ENCODE measurements around the gene QDPR. TPM values are rescaled to one million over a fixed set of nuclear protein-coding genes. Genes with fewer than 3 reads are reported as not detected.
"Not testable (repeated sequence)": the region's sequence is repeated elsewhere in the genome, so short reads cannot be mapped to it uniquely, and the experiment has no call there.

Gene QDPR
- 70.7 and 75.4 TPM in 2 replicates for total RNA-seq (2014; rRNA removed; shearing (Covaris generic))

DNA sequence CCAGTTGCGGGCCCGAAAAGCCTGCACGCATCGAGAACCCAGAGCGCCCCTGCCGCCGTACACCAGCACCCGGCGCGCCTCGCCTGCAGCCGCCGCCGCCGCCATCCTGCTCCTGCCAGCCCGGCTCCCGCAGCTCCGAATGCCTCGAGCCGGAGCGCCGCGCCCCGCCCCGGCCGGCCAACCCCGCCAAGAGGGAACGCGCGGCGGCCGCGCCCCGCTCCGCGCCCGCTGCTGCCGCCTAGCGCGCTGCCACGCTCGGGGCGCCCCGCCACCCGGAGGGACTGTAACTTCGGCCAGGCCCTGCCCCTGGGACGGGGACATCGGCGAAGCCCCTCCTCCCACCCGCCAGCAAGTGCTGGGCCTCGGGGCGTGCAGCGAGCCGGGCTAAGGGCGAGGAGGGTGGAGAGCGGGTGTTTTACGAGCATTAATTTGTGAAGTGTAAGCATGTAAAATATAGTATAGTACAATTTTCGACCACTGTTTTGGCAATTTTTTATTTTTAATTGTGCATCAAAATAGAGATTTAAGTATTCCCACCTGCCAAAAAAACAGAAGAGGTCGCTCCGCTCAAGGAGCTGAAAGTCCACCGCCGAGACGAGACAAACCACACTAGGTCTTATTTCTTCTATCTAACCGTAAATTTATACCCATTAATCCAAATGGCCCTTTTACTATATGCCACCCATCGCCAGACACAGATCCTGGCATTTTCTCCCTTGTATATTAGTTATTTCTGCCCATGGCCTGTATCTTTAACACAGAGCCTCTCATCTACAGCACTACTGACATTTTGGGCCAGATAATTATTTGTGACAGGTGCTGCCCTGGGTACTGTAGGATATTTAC lies at the start of gene QDPR:
Gene QDPR, minus strand, starts transcription at position 141 of the 846 bp plus-strand sequence. Its CDS starts 36 bp downstream, at position 105.
- in situ Hi-C loops (cut with HindIII; ENCODE audit: low sequenced_read_pairs): no loop called here
- peak; percentile 72 for DNase-seq (ENCODE audit: low spot score)

DNA sequence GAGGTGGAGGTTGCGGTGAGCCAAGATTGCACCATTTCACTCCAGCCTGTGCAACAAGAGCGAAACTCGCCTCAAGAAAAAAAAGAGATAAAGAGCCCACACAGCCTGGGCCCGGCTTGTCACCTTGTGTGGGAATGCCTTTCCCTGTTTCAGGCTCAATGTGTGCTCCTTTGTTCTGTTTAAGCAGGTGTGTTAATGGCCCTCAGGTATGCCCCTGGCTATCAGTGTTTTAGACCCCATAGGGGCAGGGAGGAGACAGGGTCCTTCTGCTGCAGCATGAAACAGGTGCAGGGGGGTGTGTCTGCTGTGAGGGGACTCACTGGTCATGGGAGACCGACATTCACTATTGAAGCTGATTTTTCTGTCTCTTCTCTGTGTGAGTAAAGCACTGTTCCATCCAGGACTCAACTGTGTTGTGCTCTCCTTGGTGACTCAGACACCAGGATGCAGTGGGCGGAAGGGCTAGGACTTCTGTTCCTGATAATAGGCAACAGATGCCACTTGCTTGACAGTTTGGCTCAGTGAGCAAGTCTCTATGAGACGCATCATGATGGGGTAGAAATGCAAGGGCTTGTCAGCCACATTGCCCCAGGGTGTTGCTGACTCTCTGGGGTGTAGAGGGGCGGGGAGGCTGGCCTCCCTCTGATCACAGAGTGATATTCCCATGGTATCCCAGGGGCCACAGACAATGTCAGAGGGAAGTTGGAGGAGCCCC lies 49.5 kb upstream of the QDPR start:
- in situ Hi-C loops (cut with HindIII; ENCODE audit: low sequenced_read_pairs): no loop called here
- DNase-seq (ENCODE audit: low spot score): peak; percentile 43

DNA sequence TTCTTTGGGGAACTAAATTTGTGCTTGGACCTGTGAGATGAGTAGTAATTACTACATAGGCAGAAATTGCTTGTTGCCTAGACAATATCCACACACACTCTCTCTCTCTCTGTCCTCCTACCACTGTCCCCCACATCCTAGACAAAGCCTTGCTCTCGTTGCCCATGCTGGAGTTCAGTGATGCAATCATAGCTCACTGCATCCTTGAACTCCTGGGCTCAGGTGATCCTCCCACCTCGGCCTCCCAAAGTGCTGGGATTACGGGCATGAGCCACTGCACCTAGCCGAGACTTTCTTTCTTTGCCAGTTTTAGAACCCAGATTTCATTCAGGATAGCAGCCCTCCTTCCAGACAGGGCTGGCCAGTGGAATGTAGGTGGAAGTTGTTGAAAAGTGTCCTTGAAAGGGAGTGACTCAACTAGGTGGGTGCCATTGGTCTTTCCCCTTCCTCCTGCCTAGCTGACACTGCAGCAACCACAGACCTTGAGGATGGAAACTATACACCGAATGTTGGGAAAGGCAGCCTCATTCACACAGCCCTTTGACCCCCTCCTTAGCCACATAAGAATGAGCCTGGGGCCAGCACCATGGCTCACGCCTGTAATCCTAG lies 48.3 kb upstream of the QDPR start:
- DNase-seq (ENCODE audit: low spot score): no peak
- in situ Hi-C loops (cut with HindIII; ENCODE audit: low sequenced_read_pairs): no loop called here

DNA sequence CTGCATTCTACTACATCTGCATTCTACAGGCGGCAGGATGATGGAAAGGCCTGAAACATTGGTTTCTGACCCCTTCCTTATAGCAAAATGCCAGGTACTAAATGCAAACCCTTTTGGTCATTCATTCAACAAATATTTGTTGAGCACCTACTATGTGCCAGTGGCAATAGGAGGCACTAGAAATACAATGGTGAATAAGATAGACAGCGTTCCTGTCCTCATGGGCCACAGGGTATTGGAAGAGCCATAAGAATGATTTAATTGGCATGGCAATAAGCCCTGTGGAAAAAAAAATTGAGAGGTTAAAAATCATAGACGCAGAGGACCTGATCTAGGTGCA lies 47.8 kb upstream of the QDPR start:
- no peak for DNase-seq (ENCODE audit: low spot score)
- in situ Hi-C loops (cut with HindIII; ENCODE audit: low sequenced_read_pairs): no loop called here

DNA sequence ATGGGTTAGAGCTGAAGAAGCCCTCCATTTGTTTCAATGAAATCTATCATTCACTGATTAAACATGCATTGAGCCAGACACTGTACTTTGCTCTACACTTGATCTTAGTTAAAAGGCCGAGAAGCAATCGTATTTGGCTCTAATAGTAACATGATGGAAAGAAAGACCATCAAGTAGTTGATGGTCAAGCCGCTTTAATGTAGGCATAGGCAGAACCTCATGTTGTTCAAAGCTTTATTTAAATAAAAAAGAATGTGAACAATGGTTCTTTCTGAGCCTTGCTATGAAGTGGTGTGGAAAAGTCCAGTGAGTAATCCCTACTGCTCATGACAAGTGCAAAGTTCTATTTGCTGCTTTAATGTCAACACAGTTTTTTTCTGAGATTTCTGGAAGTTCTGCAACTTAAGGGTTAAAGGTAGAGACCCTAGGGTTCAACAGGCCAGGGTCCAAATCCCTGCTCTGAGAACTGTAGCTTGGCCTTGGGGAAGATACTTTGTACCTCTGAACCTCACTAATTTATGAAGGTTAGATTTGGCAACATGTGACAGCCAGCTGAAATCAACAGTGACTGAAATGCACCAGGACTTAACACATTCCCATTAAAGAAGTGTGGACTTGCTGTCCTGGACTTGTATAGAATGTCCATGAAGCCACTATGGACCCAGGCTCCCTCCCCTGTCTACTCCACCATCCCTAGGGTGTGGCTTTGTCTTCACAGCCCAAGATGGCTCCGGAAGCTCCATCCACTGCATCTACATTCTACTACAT lies 47.2 kb upstream of the QDPR start:
- in situ Hi-C loops (cut with HindIII; ENCODE audit: low sequenced_read_pairs): no loop called here
- DNase-seq (ENCODE audit: low spot score): no peak

DNA sequence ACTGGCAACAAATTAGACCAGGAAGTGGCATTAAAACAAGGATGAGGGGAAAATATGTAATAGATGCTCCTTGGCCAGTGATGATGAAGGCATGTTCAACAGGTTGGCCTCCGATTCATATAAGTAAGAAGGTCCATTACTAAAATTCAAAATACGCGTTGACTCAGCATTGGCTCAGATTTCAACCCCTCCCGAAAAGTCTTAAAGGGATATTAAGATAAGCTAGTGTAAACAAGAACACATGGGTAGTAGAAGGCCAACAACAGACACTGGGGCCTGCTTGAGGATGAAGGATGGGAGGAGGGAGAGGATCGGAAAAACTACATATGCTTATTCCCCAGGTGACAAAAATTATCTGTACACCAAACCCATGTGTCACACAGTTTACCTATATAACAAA lies 46.0 kb upstream of the QDPR start:
- DNase-seq (ENCODE audit: low spot score): no peak
- in situ Hi-C loops (cut with HindIII; ENCODE audit: low sequenced_read_pairs): no loop called here

DNA sequence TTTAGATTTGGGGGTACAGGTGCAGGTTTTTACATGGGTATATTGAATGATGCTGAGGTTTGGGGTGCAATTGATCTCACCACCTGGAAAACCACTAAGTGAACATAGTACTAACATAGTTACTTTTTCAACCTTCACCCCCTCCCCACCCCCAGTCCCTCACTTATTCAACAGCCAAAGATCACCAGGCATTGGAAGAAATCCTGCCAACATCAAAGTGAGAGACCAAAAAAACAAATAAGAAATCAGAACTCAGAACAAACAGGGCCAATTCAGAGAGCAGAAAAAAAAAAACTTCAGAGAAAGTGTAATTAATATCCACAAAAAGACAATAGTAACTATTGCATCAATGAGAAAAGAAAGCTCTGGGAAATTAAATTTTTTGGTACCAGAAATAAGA lies 44.6 kb upstream of the QDPR start:
- DNase-seq (ENCODE audit: low spot score): no peak
- in situ Hi-C loops (cut with HindIII; ENCODE audit: low sequenced_read_pairs): no loop called here

DNA sequence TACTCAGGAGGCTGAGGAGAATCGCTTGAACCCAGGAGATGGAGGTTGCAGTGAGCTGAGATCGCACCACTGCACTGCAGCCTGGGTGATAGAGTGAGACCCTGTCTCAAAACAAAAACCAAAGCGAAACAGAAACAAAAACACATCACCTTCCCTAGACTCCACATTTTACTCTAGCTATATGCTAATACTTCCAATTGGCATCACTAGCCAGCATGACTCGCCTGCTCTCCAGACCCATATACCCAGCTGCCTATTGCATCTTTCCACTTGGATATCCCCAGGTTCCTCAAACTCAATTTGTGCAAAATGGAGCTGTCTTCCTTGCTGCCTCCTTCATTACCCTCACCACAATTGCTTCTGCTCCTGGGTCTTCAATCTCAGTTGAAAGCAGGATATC lies 42.7 kb upstream of the QDPR start:
- no peak for DNase-seq (ENCODE audit: low spot score)
- in situ Hi-C loops (cut with HindIII; ENCODE audit: low sequenced_read_pairs): no loop called here

DNA sequence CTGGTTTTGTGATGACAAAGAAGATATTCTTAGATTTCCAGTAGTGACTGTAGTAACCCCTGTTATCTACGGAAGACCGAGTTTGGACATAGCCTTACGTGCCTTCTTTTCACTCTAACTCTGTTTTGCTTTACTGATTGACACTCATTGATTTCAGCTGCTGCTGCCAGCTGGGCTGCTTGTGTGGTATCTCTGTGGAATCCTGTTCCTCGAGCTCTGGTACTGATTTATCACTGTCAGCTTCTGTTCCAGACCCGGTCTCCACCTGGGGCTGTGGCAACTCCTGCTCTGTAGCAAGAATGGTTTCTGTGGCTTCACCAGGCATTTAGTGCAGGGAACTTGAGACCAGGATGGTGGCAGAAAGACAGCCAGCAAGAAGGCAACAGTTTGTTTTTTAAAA lies 40.5 kb upstream of the QDPR start:
- in situ Hi-C loops (cut with HindIII; ENCODE audit: low sequenced_read_pairs): no loop called here
- DNase-seq (ENCODE audit: low spot score): no peak

DNA sequence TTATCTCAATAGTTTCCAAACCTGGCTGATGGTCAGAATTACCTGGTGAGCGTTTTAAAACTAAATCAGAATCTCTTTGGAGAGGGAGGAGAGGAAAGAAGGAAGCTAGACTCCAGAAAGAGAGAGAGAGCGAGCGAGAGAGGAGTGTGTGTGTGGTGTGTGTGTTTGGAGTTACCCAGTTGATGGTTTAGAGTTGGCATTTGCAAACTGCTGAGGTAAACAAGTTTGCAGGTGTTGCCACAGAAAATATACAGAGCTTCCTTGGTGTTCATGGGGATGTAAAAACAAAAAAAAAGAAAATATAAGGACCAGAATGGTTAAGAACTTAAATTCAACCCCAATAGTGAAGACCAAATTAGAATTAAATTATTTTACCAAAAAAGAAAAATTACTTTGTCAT lies 38.7 kb upstream of the QDPR start:
- in situ Hi-C loops (cut with HindIII; ENCODE audit: low sequenced_read_pairs): no loop called here
- DNase-seq (ENCODE audit: low spot score): no peak

DNA sequence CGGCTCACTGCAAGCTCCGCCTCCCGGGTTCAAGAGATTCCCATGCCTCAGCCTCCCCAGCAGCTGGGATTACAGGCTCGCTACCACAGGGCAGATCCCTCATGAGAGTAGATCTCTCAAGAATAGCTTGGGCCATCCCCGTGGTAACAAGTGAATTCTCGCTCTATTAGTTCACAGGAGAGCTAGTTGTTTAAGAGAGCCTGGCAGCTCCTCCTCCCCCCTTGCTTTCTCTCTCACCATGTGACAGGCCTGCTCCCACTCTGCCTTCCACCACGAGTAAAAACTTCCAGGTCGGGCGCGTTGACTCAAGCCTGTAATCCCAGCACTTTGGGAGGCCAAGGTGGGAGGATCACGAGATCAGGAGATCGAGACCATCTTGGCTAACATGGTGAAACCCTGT lies 34.8 kb upstream of the QDPR start:
- in situ Hi-C loops (cut with HindIII; ENCODE audit: low sequenced_read_pairs): no loop called here
- DNase-seq (ENCODE audit: low spot score): no peak

DNA sequence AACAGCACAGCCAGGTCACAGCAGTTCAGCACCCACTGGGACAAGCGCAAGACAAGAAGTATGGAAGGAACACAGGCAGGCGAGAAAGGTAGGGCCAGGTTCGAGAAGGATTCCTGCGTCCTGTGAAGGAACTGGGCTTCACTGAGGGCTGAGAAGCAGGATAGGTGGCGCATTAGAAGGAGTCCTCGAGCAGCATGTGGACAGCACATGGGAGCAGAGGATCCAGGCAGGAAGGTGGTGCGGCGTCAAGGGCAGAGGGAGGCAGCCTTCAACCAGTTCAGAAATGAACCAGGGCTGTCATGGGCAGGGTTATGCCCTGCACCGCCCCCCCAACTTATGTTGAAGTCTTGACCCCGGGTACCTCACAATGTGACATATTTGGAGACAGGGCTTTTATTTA lies 34.3 kb upstream of the QDPR start:
- DNase-seq (ENCODE audit: low spot score): no peak
- in situ Hi-C loops (cut with HindIII; ENCODE audit: low sequenced_read_pairs): no loop called here

DNA sequence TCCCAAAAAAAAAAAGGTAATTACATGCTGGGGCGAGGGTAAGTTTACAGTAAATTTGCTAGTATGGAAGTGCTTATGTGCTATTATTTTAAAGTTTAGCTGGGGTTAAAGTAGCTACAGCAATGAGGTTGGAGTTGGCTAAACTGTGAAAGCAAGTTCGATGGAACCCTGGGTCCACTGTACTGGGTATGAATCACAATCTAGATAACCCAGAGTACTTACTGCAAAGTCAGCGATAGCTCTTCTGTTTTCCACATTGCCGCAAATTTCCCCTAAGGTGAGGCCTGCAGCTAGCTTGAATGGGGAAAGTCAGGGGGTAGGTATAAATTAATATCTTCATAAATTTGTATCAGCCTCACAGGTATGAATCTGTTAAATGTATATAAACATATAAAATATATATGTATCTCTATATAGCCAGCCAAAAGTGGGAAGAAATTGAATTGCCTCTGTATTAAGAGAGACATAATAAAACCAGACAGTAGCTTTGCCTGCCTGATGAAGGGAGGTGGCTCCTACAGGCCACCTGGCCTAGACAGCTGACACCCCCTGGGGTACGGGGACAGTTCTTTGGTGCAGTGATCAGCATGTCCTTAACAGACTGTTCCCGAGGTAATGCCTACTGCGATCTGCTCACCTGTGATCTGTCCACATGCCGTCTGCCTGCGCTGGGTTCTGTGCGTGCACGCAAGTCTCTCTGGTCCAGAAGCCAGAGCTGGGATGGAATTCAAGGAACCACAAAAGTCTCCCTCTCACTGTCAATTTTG lies 33.7 kb upstream of the QDPR start:
- DNase-seq (ENCODE audit: low spot score): peak; percentile 76

DNA sequence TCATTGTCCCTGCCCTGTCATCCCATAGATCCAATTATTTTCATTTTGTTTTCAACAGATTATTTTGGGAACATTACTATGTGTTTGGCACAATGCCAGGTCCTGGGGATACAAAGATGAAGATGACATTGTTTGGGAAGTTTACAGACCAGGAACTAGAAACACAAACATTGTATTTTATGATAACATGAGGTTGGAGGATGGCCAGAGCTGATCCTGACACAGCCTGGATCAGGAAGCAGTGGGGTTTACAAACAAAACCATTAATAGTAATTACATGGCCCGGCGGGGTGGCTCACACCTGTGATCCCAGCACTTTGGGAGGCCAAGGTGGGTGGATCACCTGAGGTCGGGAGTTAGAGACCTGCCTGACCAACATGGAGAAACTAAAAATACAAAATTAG lies 32.9 kb upstream of the QDPR start:
- peak; percentile 31 for DNase-seq (ENCODE audit: low spot score)
- in situ Hi-C loops (cut with HindIII; ENCODE audit: low sequenced_read_pairs): no loop called here

More for the DNA sequence above, 33.7 kb upstream of the QDPR start:
- in situ Hi-C loops (cut with HindIII; ENCODE audit: low sequenced_read_pairs): no loop called here

DNA sequence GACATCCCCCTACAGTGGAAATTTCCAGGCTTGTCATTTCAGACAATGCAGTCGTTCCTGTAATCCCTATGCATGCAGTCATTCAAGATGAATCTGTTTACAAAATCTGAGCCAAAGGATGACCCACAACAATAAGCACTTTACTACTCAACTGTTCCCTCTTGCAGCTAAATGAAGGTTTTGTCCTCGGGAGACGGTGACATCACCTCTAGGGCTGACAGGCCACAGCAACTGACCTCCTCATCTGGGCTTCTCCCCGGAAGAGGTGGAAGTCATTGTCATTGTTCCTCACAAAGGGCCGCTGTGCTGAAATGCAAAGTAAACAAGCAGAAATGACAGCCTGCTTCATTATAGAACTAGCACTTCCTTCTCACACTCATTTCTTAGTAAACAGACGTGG lies 32.3 kb upstream of the QDPR start:
- in situ Hi-C loops (cut with HindIII; ENCODE audit: low sequenced_read_pairs): no loop called here
- peak; percentile 18 for DNase-seq (ENCODE audit: low spot score)

DNA sequence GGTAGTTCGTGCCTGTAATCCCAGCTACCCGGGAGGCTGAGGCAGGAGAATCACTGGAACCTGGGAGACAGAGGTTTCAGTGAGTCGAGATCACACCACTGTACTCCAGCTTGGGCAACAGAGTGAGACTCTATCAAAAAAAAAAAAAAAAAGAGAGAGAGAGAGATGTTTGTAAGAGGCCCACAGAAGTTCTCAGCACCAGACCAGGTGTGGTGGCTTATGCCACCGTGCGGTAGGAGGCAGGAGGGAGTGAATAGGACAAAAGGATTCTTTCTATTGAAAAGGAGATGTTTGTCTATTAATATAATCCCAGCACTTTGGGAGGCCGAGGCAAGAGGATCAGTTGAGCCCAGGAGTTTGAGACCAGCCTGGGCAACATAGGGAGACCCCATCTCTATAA lies 25.2 kb upstream of the QDPR start:
- in situ Hi-C loops (cut with HindIII; ENCODE audit: low sequenced_read_pairs): not testable (repeated sequence)

DNA sequence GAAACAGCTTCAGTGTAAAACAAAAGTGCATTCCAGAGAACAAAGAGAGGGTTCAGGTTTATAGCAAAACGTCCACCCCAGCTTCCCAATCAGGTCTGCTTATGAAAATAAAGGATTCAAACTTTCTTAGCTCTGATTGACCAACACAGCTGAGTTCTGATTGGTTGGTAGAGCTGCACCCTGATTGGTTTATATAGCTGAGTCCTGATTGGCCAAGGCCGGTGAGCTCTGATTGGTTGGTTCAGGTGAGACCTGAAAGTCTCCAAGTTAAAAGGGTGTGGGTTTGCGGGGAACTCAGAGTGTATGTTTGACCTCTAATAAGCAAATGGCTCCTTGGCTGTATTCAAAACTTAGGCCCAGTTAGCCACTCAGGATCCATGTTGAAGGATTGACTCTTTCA lies 24.0 kb upstream of the QDPR start:
- in situ Hi-C loops (cut with HindIII; ENCODE audit: low sequenced_read_pairs): no loop called here
- DNase-seq (ENCODE audit: low spot score): no peak

More for the DNA sequence above, 25.2 kb upstream of the QDPR start:
- DNase-seq (ENCODE audit: low spot score): not testable (repeated sequence)

DNA sequence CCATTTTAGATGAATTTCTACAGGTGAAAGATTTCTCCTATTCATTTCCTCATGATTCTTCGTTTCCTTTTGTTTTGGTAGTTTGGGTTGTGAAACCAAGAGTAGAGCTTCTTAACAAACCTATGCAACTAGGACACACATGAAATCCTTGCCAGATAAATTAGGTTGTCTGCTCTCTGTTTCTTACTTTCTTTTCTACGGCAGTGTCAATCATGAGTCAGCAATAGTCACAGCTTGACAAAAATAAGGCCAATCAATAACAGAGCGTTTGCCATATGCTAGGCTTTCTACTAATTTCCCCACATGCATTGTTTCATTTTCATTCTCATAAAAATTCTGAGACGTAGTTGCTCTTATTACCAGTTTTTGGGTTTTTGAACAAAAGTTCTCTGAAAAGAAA lies 23.4 kb upstream of the QDPR start:
- in situ Hi-C loops (cut with HindIII; ENCODE audit: low sequenced_read_pairs): no loop called here
- DNase-seq (ENCODE audit: low spot score): no peak

DNA sequence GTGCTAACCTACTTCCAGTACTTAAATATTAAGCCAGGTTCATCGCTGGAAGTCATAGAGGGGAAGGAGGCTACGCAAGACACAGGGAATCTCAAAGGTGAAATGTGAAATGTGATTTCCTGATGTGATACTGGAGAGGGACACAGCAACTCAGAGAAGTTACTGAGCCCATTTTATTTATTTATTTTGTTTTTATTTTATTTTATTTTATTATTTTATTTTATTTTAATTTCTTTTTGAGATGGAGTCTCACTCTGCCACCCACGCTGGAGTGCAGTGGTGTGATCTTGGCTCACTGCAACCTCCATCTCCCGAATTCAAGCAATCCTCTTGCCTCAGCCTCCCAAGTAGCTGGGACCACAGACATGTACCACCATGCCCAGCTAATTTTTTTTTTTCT lies 22.8 kb upstream of the QDPR start:
- in situ Hi-C loops (cut with HindIII; ENCODE audit: low sequenced_read_pairs): no loop called here
- DNase-seq (ENCODE audit: low spot score): no peak

All from G401 (cell line).